Activated naive CD8-positive, alpha-beta T cell treated with anti-CD3 and anti-CD28 coated beads, Interleukin-2, amount 10 ng/mL, durations not matched to agents 7 days and 5 days (primary cell): ENCODE measurements around the gene CEP83. TPM values are rescaled to one million over a fixed set of nuclear protein-coding genes. Genes with fewer than 3 reads are reported as not detected.
"Not testable (repeated sequence)": the region's sequence is repeated elsewhere in the genome, so short reads cannot be mapped to it uniquely, and the experiment has no call there.

Source experiments
- ATAC-seq: fragments of 150-1000 bp; cut with Tn5 transposase; one replicate; pipeline ENCODE4 v1.10.0; 2021; ENCODE audit warnings: low read depth, moderate library complexity
- POLR2A ChIA-PET: fragments of 350-600 bp; sonication (Branson Sonifier 250); formaldehyde crosslinking; loops from one replicate; lab custom pipeline; 2021; ENCODE audit warnings: antibody characterized with exemption; lab: Charles Lee
- DNase-seq: peaks from one replicate; pipeline ENCODE4 v3.0.0; 2021
- H3K27ac Mint-ChIP-seq: one replicate; pipeline ENCODE4 v1.8.0; 2022; ENCODE audit warnings: mild to moderate bottlenecking, mixed read lengths
- H3K27me3 Mint-ChIP-seq: one replicate; pipeline ENCODE4 v1.8.0; 2022; ENCODE audit warnings: mild to moderate bottlenecking, moderate library complexity, mixed read lengths
- H3K36me3 Mint-ChIP-seq: one replicate; pipeline ENCODE4 v1.8.0; 2021; ENCODE audit warnings: mild to moderate bottlenecking, mixed read lengths
- H3K4me1 Mint-ChIP-seq: one replicate; pipeline ENCODE4 v1.8.0; 2021; ENCODE audit warnings: mixed read lengths
- H3K4me3 Mint-ChIP-seq: one replicate; pipeline ENCODE4 v1.8.0; 2022; ENCODE audit warnings: mild to moderate bottlenecking, moderate library complexity, mixed read lengths
- H3K9me3 Mint-ChIP-seq: one replicate; pipeline ENCODE4 v1.8.0; 2021; ENCODE audit warnings: mixed read lengths
- total RNA-seq, 2 experiments: library from RNA; stranded (reverse); gene quantifications; one replicate each; pipeline ENCODE4 v1.2.3, GENCODE V29; 2021

CEP83 gene
- total RNA-seq, 2 experiments from 2014 or later = 13.2 to 19.1 TPM

DNA sequence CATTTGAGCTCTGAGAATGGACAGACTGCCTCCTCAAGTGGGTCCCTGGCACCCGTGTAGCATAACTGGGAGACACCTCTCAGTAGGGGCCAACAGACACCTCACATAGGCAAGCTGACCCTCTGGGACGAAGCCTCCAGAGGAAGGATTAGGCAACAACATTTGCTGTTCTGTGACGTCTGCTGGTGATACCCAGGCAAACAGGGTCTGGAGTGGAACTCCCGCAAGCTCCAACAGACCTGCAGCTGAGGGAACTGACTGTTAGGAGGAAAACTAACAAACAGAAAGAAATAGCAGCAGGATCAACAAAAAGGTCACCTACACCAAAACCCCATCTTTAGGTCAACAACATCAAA, 69.6 kb downstream of the CEP83 start:
- Mint-ChIP-seq H3K4me1 (no peaks in the 10 kb centered on the region), H3K27ac (no peak overlapping the region), H3K36me3 (peaks cover 38% of the 10 kb centered on the region), H3K9me3 (peaks cover 24% of the 10 kb centered on the region), H3K4me3 (no peak overlapping the region), H3K27me3 (no peaks in the 10 kb centered on the region)
- DNase-seq (no peak), ATAC-seq (no peak)
- POLR2A ChIA-PET = no interaction called here

- DNase-seq, H3K27me3 Mint-ChIP-seq, POLR2A ChIA-PET, H3K27ac Mint-ChIP-seq, H3K4me1 Mint-ChIP-seq, H3K4me3 Mint-ChIP-seq, ATAC-seq: not testable (repeated sequence)
- Mint-ChIP-seq H3K9me3 (peaks cover 27% of the 10 kb centered on the region), H3K36me3 (peaks cover 39% of the 10 kb centered on the region)
Observed at GRCh38 chr12:94389482-94390129, 70.1 kb downstream of the CEP83 start.

DNA sequence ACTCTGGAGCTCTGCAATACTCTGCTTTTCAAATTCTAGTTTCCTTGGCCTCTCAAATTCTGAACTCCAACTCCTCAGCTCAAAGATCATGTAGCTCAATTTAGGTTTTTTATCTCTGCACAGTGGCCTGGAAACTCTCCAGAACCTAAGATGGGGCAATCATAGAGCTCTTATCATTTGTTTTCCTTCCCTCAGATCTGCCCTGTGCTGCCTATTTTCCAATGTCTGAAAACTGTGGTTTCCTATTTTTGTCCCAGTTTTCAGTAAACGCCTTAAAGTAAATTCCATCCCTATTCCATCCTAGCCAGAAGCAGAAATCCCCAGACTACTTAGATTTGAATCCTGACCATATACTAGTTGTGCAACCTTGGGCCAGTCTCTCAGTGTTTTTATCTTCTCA, 73.2 kb downstream of the CEP83 start:
- POLR2A ChIA-PET = no interaction called here
- ATAC-seq (no peak), DNase-seq (no peak)

DNA sequence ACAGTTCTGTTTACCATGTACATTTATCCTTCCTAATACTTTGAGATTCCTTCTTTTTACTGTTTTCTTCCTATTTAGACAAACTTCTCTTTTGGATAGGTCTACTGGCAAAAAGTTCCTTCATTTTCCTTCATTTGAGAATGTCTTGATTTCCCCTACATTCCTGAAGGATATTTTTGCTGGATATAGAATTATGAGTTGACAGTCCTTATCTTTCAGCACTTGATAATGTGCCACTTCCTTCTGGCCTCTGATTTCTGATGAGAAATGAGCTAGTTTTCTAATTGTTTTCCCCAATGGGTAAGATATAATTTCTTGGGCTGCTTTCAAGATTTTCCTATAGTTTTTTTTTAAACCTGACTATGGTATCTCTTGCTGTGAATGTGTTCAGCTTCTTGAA, 75.6 kb downstream of the CEP83 start:
- POLR2A ChIA-PET = no interaction called here
- Mint-ChIP-seq H3K27me3 (no peaks in the 10 kb centered on the region), H3K36me3 (peaks cover 36% of the 10 kb centered on the region), H3K9me3 (peaks cover 19% of the 10 kb centered on the region), H3K4me1 (peaks cover 1% of the 10 kb centered on the region), H3K4me3 (no peak overlapping the region), H3K27ac (no peak overlapping the region)
- no peak for ATAC-seq
- DNase-seq = no peak

More for the DNA sequence above, 73.2 kb downstream of the CEP83 start:
- Mint-ChIP-seq H3K4me1 (no peaks in the 10 kb centered on the region), H3K36me3 (peaks cover 40% of the 10 kb centered on the region), H3K27ac (no peak overlapping the region), H3K27me3 (no peaks in the 10 kb centered on the region), H3K4me3 (no peak overlapping the region), H3K9me3 (peaks cover 22% of the 10 kb centered on the region)

GRCh38 chr12:94380507-94380906, 79.2 kb downstream of the CEP83 start:
- no peak for DNase-seq
- Mint-ChIP-seq H3K4me1 (peaks cover 1% of the 10 kb centered on the region), H3K36me3 (peaks cover 40% of the 10 kb centered on the region), H3K4me3 (no peak overlapping the region), H3K27me3 (no peaks in the 10 kb centered on the region), H3K27ac (no peak overlapping the region), H3K9me3 (peaks cover 13% of the 10 kb centered on the region)
- POLR2A ChIA-PET = no interaction called here
- ATAC-seq = no peak

DNA sequence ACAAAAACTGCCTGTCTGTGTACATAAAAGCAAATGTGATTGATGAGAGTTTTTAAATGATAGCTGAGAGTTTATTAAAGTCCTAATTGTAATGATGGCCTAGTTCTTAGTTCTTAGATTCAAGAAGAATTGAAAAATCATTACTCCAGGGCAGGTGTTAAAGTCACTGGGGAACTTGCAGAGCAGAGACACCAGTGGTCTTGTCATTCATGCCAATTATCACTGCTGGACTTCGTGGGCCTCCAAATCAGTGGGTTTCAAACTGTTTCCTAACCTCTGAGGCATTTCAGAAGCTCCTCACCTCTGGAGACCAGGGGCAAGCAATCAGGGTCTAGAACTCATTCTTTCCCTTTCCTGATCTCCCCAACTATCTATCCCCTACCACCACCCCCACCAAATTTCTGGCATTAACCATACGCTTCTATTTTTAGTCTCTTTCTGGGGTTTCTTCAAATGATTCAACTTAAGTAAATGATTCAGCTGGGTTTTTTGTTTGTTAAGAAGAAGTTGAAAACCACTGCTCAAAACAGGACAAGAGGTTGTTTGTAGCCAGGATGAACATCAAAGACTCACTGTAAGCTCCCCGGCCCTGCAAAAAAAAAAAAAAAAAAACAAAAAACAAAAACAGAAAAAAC, 80.1 kb downstream of the CEP83 start:
- Mint-ChIP-seq H3K4me3 (no peak overlapping the region), H3K9me3 (peaks cover 4% of the 10 kb centered on the region), H3K36me3 (peaks cover 38% of the 10 kb centered on the region), H3K27ac (no peak overlapping the region), H3K27me3 (no peaks in the 10 kb centered on the region), H3K4me1 (peaks cover 1% of the 10 kb centered on the region)
- no peak for DNase-seq
- POLR2A ChIA-PET = no interaction called here
- ATAC-seq = no peak

DNA sequence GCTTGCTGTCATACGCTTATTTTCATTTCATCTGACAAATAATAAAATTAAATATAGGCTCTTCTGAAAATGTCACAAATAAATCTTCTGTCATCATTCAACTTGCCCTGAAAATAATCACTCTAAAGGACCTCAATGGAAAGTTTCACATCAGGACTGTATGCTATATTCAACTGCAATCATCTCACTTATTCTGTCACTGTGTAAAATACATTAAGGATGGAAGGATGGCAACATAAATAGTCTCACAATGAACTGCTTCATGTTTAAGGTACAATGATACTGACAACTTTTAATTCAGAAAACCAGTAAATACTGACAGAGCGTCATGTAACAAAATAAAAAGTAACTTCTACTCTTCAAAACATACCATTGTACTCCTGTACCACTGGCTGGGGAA, 82.1 kb downstream of the CEP83 start:
- Mint-ChIP-seq H3K27ac (no peak overlapping the region), H3K9me3 (no peaks in the 10 kb centered on the region), H3K4me3 (no peak overlapping the region), H3K36me3 (peaks cover 32% of the 10 kb centered on the region), H3K27me3 (no peaks in the 10 kb centered on the region), H3K4me1 (peaks cover 1% of the 10 kb centered on the region)
- POLR2A ChIA-PET = no interaction called here
- ATAC-seq (no peak), DNase-seq (no peak)

- Mint-ChIP-seq H3K4me3 (no peak overlapping the region), H3K27me3 (no peaks in the 10 kb centered on the region), H3K9me3 (no peaks in the 10 kb centered on the region), H3K4me1 (peaks cover 1% of the 10 kb centered on the region), H3K36me3 (peaks cover 33% of the 10 kb centered on the region), H3K27ac (no peak overlapping the region)
- POLR2A ChIA-PET = no interaction called here
- ATAC-seq (no peak), DNase-seq (no peak)
Observed at GRCh38 chr12:94374124-94374523, 85.5 kb downstream of the CEP83 start.

DNA sequence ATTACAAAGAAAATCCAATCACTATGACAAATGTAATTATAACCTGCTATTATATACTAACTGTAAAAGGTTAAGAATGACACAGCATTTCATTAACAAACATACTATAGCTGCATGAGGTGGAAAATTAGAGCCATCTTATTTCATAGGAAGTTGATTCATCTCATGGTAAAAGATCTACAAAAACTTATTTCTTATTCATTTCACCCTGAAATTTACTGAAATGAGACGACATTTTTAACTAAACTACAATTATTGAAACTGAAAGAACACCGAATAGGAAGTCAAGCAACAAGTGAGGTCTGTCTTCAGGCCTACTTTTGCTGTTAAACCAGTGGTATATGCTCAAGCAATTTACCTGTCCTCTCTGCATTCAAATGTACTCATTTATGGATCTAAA, 87.2 kb downstream of the CEP83 start:
- Mint-ChIP-seq H3K27me3 (no peaks in the 10 kb centered on the region), H3K9me3 (no peaks in the 10 kb centered on the region), H3K4me1 (peaks cover 1% of the 10 kb centered on the region), H3K27ac (no peak overlapping the region), H3K36me3 (peaks cover 29% of the 10 kb centered on the region), H3K4me3 (peak overlapping the region; percentile 47)
- DNase-seq = no peak
- peak; percentile 36 for ATAC-seq
- POLR2A ChIA-PET = no interaction called here

DNA sequence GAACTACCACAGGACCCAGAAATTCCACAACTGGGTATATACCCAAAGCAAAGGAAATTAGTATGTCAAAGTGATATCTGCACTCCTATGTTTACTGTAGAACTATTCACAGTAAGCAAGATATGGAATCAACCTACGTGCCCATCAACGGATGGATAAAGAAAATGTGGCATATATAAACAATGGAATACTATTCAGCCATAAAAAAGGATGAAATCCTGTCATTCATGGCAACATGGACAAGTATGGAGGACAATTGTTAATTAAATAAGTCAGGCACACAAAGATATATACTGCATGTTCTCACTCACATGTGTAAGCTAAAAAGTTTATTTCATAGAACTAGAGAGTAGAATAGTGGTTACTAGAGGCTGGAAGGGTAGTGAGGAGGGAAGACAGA, 97.0 kb downstream of the CEP83 start:
- peaks cover 24% of the 10 kb centered on the region for H3K9me3 Mint-ChIP-seq
- no peak for ATAC-seq
- no peak overlapping the region for H3K27ac Mint-ChIP-seq
- POLR2A ChIA-PET = no interaction called here
- H3K4me3 Mint-ChIP-seq = no peak overlapping the region
- H3K4me1 Mint-ChIP-seq = no peaks in the 10 kb centered on the region
- H3K27me3 Mint-ChIP-seq = no peaks in the 10 kb centered on the region
- DNase-seq = no peak
- H3K36me3 Mint-ChIP-seq = peaks cover 64% of the 10 kb centered on the region

DNA sequence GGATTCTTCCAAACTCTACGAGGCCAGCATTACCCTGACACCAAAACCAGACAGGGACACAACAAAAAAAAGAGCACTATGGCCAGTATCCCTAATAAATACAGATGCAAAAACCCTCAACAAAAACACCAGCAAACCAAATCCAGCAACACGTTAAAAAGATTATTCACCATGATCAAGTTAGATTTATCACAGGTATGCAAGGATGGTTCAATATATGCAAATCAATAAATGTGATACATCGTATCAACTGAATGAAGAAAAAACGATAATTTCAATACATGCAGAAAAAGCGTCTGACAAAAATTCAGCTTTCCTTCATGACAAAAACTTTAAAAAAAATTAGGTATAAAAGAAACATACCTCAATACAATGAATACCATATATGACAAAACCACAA, 99.9 kb downstream of the CEP83 start:
- ATAC-seq (no peak), DNase-seq (no peak)
- Mint-ChIP-seq H3K36me3 (peaks cover 74% of the 10 kb centered on the region), H3K27ac (no peak overlapping the region), H3K4me1 (no peaks in the 10 kb centered on the region), H3K9me3 (peaks cover 32% of the 10 kb centered on the region), H3K4me3 (no peak overlapping the region), H3K27me3 (no peaks in the 10 kb centered on the region)
- POLR2A ChIA-PET = no interaction called here

GRCh38 chr12:94353130-94353529, 106.5 kb downstream of the CEP83 start:
- Mint-ChIP-seq H3K36me3 (peaks cover 87% of the 10 kb centered on the region), H3K4me3 (no peak overlapping the region), H3K9me3 (peaks cover 44% of the 10 kb centered on the region), H3K4me1 (no peaks in the 10 kb centered on the region), H3K27me3 (no peaks in the 10 kb centered on the region), H3K27ac (no peak overlapping the region)
- ATAC-seq (no peak), DNase-seq (no peak)
- POLR2A ChIA-PET = no interaction called here

DNA sequence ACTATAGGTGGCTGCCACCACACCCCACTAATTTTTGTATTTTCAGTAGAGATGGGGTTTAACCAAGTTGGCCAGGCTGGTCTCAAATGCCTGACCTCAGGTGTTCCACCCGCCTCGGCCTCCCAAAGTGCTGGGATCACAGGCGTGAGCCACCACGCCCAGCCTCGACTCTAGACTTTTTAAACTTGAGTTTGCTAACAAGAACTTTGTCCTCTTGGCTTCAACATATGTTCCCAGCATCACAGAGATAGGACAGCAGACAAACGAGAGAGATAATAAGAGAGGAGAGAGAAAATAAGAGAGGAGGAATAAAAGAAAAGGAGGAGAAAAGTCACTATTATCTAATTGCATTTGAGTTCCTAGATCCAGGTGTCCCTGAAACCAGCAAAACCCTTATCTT, 119.1 kb downstream of the CEP83 start:
- H3K36me3 Mint-ChIP-seq = peaks cover 28% of the 10 kb centered on the region
- H3K27ac Mint-ChIP-seq = no peak overlapping the region
- POLR2A ChIA-PET = no interaction called here
- ATAC-seq = no peak
- no peaks in the 10 kb centered on the region for H3K27me3 Mint-ChIP-seq
- H3K4me3 Mint-ChIP-seq = no peak overlapping the region
- H3K9me3 Mint-ChIP-seq = peaks cover 8% of the 10 kb centered on the region
- no peak for DNase-seq
- no peaks in the 10 kb centered on the region for H3K4me1 Mint-ChIP-seq

DNA sequence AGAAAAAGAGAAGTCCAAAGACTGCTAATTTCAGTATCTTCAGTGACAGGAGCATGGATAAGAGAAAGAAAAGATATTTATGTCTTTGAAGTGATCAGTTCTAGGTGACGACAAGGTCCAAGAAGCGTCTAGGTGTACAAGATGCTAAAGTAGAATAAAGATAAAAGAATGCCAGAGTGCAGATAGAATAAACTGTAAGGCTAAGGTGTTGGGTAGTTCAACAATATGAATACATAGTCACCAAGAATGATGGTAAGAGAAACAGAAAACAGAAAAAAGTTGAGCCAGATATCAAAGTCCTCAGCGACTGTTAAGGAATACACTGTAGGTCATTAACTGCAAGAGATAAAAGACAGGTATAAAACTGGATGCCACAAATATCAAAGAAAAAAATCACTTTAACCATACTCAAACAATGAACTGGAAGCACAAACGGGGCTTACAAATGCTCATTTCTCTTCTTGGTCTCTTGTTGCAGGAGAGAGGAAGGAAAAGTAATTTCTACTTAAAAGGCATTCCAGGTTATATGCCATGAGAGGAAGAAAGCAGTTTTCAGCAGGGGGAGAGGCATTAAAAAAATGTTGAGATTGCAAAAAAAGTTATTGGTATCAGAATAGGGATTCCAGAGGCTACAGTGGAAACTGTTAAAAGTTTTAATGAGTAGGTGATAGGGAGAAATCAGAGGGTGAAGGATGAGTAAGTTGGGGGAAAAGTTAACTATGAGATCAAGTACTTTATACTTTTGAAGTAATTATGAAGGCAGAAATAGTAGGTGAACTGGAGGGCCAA, 121.5 kb downstream of the CEP83 start:
- POLR2A ChIA-PET = no interaction called here
- DNase-seq = no peak
- Mint-ChIP-seq H3K4me1 (no peaks in the 10 kb centered on the region), H3K4me3 (no peak overlapping the region), H3K27ac (no peak overlapping the region), H3K36me3 (peaks cover 20% of the 10 kb centered on the region), H3K27me3 (no peaks in the 10 kb centered on the region), H3K9me3 (peaks cover 2% of the 10 kb centered on the region)
- no peak for ATAC-seq
